ENCODE results near the gene REM2.

- no peak for TF ChIP-seq POLR2A (IDR thresholded peaks at IDR 0.05; ENCODE audit: borderline replicate concordance, extremely low read depth, insufficient read depth, insufficient read length)
- no peak for TF ChIP-seq CTCF (IDR thresholded peaks at IDR 0.05 in 2 of 3, conservative IDR thresholded peaks at IDR 0.05 in 1 of 3; ENCODE audit: borderline replicate concordance in 1 of 3, insufficient read depth in 1 of 3, low read depth in 2 of 3, low read length in 2 of 3)
- no peak for TF ChIP-seq SP1 (IDR thresholded peaks at IDR 0.05; ENCODE audit: low read depth)
- TF ChIP-seq EZH2 (IDR thresholded peaks at IDR 0.05), result no peak
- TF ChIP-seq JUND (IDR thresholded peaks at IDR 0.05), result no peak
- no peak for TF ChIP-seq EZH2phosphoT487 (IDR thresholded peaks at IDR 0.05; ENCODE audit: borderline replicate concordance)
- TF ChIP-seq ZBTB33 (IDR thresholded peaks at IDR 0.05; ENCODE audit: extremely low read depth, insufficient replicate concordance, low read length), result no peak
- TF ChIP-seq POLR2AphosphoS5 (IDR thresholded peaks at IDR 0.05; ENCODE audit: low read depth, low read length), result no peak
- no peak for TF ChIP-seq CEBPB (IDR thresholded peaks at IDR 0.05; ENCODE audit: low read depth)
- TF ChIP-seq SIN3A (IDR thresholded peaks at IDR 0.05; ENCODE audit: low read depth), result no peak
- no peak for TF ChIP-seq EGR1 (IDR thresholded peaks at IDR 0.05; ENCODE audit: low read depth)
- TF ChIP-seq MAX (IDR thresholded peaks at IDR 0.05), result no peak
Observed at GRCh38 chr14:22901799-22902198, 18.8 kb downstream of the REM2 start.

All from HCT116 (cell line).